CD4-positive, CD25-positive, alpha-beta regulatory T cell (primary cell): ENCODE results near the gene TRAPPC5. TPM values are rescaled to one million over a fixed set of nuclear protein-coding genes. Genes with fewer than 3 reads are reported as not detected.

Experiments used
- ATAC-seq, 2 donors: fragments of 150-1000 bp; cut with Tn5 transposase; one replicate each; pipeline ENCODE4 v1.10.0; 2021; ENCODE audit warnings: low read depth in 2 of 2, moderate number of reproducible peaks in 2 of 2, moderate library complexity in 1 of 2
- DNase-seq, 3 donors: peaks; one replicate each; pipeline versions ENCODE4 v3.0.0 to v3.0.0-alpha.2; 2012 to 2022; ENCODE audit warnings: mixed read lengths in 1 of 3
- H3K27ac ChIP-seq: one replicate; pipeline ENCODE4 v1.7.0; 2013; ENCODE audit warnings: mild to moderate bottlenecking, low read length; ENCODE audit not compliant: insufficient read depth, poor library complexity, severe bottlenecking
- H3K27me3 ChIP-seq: one replicate; pipeline ENCODE4 v1.7.0; 2013; ENCODE audit warnings: low read length; ENCODE audit not compliant: control insufficient read depth, insufficient read depth
- H3K36me3 ChIP-seq: one replicate; pipeline ENCODE4 v1.7.0; 2013; ENCODE audit warnings: mild to moderate bottlenecking, low read length, moderate library complexity; ENCODE audit not compliant: control insufficient read depth, insufficient read depth
- H3K4me1 ChIP-seq: 2 replicates; pipeline ENCODE4 v1.7.0; 2013; ENCODE audit warnings: mild to moderate bottlenecking, low read length; ENCODE audit not compliant: insufficient read depth, control insufficient read depth, poor library complexity, severe bottlenecking
- H3K4me3 ChIP-seq: one replicate; pipeline ENCODE4 v1.7.0; 2013; ENCODE audit warnings: low read depth, mild to moderate bottlenecking, low read length, moderate library complexity
- H3K9me3 ChIP-seq, 2 experiments: 1 replicate in 1 of 2; 2 replicates in 1 of 2; pipeline ENCODE4 v1.7.0; 2013; ENCODE audit warnings: low read length in 2 of 2, mild to moderate bottlenecking in 1 of 2, moderate library complexity in 1 of 2; ENCODE audit not compliant: control insufficient read depth in 2 of 2
- H3K27ac Mint-ChIP-seq, 3 donors: one replicate each; pipeline ENCODE4 v1.8.0; 2020 to 2022; ENCODE audit warnings: mild to moderate bottlenecking in 3 of 3, mixed read lengths in 3 of 3, moderate library complexity in 2 of 3
- H3K27me3 Mint-ChIP-seq: one replicate; pipeline ENCODE4 v1.8.0; 2022; ENCODE audit warnings: mild to moderate bottlenecking, mixed read lengths
- H3K36me3 Mint-ChIP-seq: one replicate; pipeline ENCODE4 v1.8.0; 2020; ENCODE audit warnings: mixed read lengths
- H3K4me1 Mint-ChIP-seq, 4 donors: one replicate each; pipeline ENCODE4 v1.8.0; 2020 to 2022; ENCODE audit warnings: mixed read lengths in 4 of 4, mild to moderate bottlenecking in 1 of 4
- H3K4me3 Mint-ChIP-seq, 4 donors: one replicate each; pipeline ENCODE4 v1.8.0; 2020 to 2022; ENCODE audit warnings: mild to moderate bottlenecking in 4 of 4, mixed read lengths in 4 of 4, moderate library complexity in 3 of 4
- H3K9me3 Mint-ChIP-seq, 7 donors: one replicate each; pipeline ENCODE4 v1.8.0; 2020 to 2022; ENCODE audit warnings: mixed read lengths in 7 of 7, mild to moderate bottlenecking in 3 of 7, moderate library complexity in 2 of 7
- polyA plus RNA-seq, 4 donors: library from polyadenylated mRNA; unstranded; fragments of 300-500 nt; fragmentation: Illumina TruSeq; gene quantifications; one replicate each; pipeline ENCODE4 v1.2.3, GENCODE V29; 2021
- total RNA-seq: library from RNA; stranded (reverse); gene quantifications from one replicate; pipeline ENCODE4 v1.2.3, GENCODE V29; 2022

The TRAPPC5 gene
- total and polyA plus RNA-seq, 5 donors from 2014 or later = 63.9 to 229 (median 180) TPM

DNA sequence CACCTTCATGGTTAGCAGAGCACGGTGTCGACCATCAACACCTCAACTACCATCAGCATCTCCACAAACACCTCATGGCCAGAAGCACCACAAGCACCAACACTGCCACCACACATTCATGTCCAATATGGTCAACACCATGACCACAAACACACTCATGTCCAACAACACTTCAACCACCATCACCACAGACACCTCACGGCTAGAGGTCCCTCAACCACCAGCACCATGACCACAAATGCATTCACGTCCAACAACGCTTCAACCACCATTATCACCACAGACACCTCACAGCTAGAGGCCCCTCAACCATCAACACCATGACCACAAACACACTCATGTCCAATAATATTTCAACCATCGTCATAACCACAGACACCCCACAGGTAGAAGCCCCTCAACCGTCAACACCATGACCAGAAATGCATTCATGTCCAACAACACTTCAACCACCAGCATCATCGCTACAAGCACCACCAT is 10.2 kb downstream of the TRAPPC5 start:
- Histone ChIP-seq H3K27ac (no peak overlapping the region), H3K36me3 (no peaks in the 10 kb centered on the region), H3K9me3 (no peaks in the 10 kb centered on the region), H3K4me3 (no peak overlapping the region), H3K4me1 (no peaks in the 10 kb centered on the region), H3K27me3 (no peaks in the 10 kb centered on the region)
- no peak overlapping the region for H3K27ac Mint-ChIP-seq
- ATAC-seq (no peak), DNase-seq (no peak)
- H3K4me1 Mint-ChIP-seq = no peaks in the 10 kb centered on the region
- H3K9me3 Mint-ChIP-seq = no peaks in the 10 kb centered on the region
- no peak overlapping the region for H3K4me3 Mint-ChIP-seq
- H3K36me3 Mint-ChIP-seq = no peaks in the 10 kb centered on the region
- H3K27me3 Mint-ChIP-seq = no peaks in the 10 kb centered on the region

DNA sequence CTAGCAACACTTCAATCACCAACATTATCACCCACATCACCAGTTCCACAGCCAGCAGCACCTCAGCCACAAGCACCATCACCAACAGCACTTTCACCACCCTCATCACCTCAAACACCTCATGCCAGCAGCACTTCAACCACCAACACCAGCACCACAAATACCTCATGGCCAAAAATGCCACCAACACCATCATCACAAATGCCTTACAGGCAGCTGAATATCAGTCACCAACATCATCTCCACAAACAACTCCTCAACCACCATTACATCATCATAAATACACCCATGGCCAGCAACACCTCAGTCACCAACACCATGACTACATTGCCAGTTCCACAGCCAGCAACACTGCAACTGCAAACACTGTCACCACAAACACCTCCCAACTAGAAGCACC is 10.9 kb downstream of the TRAPPC5 start:
- H3K4me3 ChIP-seq = no peak overlapping the region
- Mint-ChIP-seq H3K4me3 (no peak overlapping the region), H3K4me1 (no peaks in the 10 kb centered on the region), H3K27me3 (no peaks in the 10 kb centered on the region), H3K9me3 (no peaks in the 10 kb centered on the region), H3K27ac (no peak overlapping the region), H3K36me3 (no peaks in the 10 kb centered on the region)
- no peaks in the 10 kb centered on the region for H3K4me1 ChIP-seq
- no peaks in the 10 kb centered on the region for H3K36me3 ChIP-seq
- H3K9me3 ChIP-seq = no peaks in the 10 kb centered on the region
- ATAC-seq (no peak), DNase-seq (no peak)
- H3K27ac ChIP-seq = no peak overlapping the region
- no peaks in the 10 kb centered on the region for H3K27me3 ChIP-seq

DNA sequence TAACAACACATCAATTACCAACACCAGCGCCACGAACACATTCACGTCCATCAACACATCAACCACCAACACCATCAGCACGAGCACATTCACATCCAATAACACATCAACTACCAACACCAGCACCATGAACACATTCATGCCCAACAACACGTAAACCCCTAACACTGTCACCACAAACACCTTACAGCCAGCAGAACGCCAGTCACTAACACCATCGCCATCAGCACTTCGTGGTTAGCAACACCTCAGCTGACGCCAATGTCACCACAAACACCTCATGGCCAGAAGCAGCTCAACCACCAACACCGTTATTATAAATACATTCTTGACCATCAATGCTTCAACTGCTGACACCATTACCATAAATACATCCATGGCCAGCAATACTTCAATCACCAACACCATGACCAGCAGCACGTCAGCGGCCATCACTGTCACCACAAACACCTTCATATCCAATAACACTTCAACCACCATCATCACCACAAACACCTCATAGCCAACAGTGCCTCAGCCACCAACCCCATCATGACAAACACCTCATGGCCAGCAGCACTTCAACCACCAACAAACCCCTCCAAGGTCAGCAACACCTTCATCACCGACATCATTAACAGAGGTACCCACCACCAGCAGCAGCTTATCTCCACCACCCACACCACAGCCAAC is 11.9 kb downstream of the TRAPPC5 start:
- no peak for ATAC-seq
- no peaks in the 10 kb centered on the region for H3K4me1 ChIP-seq
- Mint-ChIP-seq H3K27ac (no peak overlapping the region), H3K9me3 (no peaks in the 10 kb centered on the region), H3K4me3 (no peak overlapping the region), H3K4me1 (no peaks in the 10 kb centered on the region), H3K27me3 (peaks cover 3% of the 10 kb centered on the region), H3K36me3 (no peaks in the 10 kb centered on the region)
- no peak overlapping the region for H3K27ac ChIP-seq
- no peaks in the 10 kb centered on the region for H3K9me3 ChIP-seq
- H3K36me3 ChIP-seq = no peaks in the 10 kb centered on the region
- DNase-seq = no peak
- H3K27me3 ChIP-seq = no peaks in the 10 kb centered on the region
- H3K4me3 ChIP-seq = no peak overlapping the region

DNA sequence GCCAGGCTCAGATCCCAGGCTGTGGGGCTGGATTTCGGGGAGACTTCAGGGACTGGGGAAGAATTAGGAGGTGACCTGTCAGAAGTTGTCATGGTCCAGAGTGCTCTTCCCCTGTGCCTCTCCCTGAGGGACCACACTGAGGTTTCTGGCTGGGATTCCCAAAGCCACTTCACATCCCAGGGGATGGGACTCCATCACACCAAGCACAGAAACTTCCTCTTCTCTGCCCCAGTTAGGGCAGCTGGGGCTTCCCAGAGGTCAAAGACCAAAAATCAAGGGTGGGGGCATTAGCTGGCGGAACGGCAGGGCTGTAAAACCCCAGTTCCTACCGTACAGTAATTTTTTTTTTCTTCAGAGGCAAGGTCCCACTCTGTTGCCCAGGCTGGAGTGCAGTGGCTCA is 13.9 kb downstream of the TRAPPC5 start:
- no peak overlapping the region for H3K27ac ChIP-seq
- Mint-ChIP-seq H3K27ac (peak overlapping the region in 1 of 3 donors; percentile 56), H3K27me3 (peaks cover 10% of the 10 kb centered on the region)

DNA sequence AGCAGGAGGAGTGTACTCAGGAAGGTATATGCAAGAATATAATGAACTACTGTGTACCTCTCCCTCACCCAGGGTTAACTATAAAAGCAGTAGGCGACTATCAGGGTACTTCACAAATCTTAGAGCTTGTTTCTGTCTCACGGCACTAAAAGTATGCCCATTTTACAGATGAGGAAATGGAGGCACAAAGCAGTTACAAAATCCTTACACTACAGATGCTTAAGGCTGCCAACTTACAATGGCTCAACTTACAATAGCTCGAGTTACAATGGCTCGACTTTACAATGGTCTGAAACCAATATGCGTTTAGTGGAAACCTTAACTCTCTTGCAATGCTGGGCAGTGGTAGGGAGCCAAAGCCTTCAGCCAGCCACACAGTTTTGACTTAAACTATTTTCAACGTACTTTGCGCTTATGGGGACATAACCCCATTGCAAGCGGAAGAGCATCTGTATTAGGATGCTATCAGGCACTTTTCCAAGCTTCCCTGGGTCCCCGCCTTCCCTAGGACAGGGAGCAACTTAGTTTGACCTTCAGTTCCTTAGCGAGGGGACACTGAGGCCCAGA is 17.2 kb downstream of the TRAPPC5 start:
- peaks cover 11% of the 10 kb centered on the region for H3K27me3 Mint-ChIP-seq
- H3K27ac Mint-ChIP-seq = no peak overlapping the region
- Histone ChIP-seq H3K9me3 (no peaks in the 10 kb centered on the region), H3K4me3 (no peak overlapping the region), H3K4me1 (no peaks in the 10 kb centered on the region), H3K27ac (no peak overlapping the region), H3K36me3 (no peaks in the 10 kb centered on the region), H3K27me3 (no peaks in the 10 kb centered on the region)
- H3K4me1 Mint-ChIP-seq = peaks cover 0 to 20% (median 8%) of the 10 kb centered on the region in 4 donors
- DNase-seq (no peak), ATAC-seq (no peak)
- no peaks in the 10 kb centered on the region for H3K36me3 Mint-ChIP-seq
- no peaks in the 10 kb centered on the region for H3K9me3 Mint-ChIP-seq
- no peak overlapping the region for H3K4me3 Mint-ChIP-seq

More for the DNA sequence above, 13.9 kb downstream of the TRAPPC5 start:
- Histone ChIP-seq H3K9me3 (no peaks in the 10 kb centered on the region), H3K4me3 (no peak overlapping the region), H3K27me3 (no peaks in the 10 kb centered on the region), H3K36me3 (no peaks in the 10 kb centered on the region), H3K4me1 (no peaks in the 10 kb centered on the region)
- Mint-ChIP-seq H3K4me1 (peaks cover 0 to 8% (median 4%) of the 10 kb centered on the region in 4 donors), H3K36me3 (no peaks in the 10 kb centered on the region), H3K4me3 (no peak overlapping the region), H3K9me3 (no peaks in the 10 kb centered on the region)
- no peak for DNase-seq
- no peak for ATAC-seq

DNA sequence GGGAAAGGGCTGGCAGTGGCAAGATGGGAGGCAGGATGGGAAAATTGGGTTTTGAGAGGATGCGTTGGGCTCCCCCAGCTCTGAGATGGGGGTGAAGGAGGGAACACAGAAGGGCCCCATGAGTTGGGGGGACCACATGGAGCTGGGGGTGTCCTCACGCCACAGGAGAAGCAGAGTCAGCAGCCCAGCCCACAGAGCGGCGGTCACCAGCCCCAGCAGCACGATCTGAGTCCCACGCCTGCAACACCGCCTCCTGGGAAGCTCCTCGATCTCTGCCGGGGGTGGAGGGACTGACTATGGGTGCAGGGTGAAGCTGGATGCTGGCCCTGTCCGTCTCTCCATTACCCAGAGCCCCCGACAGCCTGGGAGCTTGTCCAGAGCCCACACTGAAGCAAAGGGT is 17.9 kb downstream of the TRAPPC5 start:
- H3K27ac ChIP-seq = no peak overlapping the region
- no peak overlapping the region for H3K27ac Mint-ChIP-seq
- H3K36me3 Mint-ChIP-seq = no peaks in the 10 kb centered on the region
- H3K9me3 ChIP-seq = no peaks in the 10 kb centered on the region
- H3K4me3 Mint-ChIP-seq = no peak overlapping the region
- peaks cover 11% of the 10 kb centered on the region for H3K27me3 Mint-ChIP-seq
- no peak for ATAC-seq
- no peaks in the 10 kb centered on the region for H3K36me3 ChIP-seq
- H3K4me1 Mint-ChIP-seq = peaks cover 0 to 25% (median 10%) of the 10 kb centered on the region in 4 donors
- no peak for DNase-seq
- H3K27me3 ChIP-seq = no peaks in the 10 kb centered on the region
- H3K4me3 ChIP-seq = no peak overlapping the region
- H3K9me3 Mint-ChIP-seq = no peaks in the 10 kb centered on the region
- no peaks in the 10 kb centered on the region for H3K4me1 ChIP-seq

DNA sequence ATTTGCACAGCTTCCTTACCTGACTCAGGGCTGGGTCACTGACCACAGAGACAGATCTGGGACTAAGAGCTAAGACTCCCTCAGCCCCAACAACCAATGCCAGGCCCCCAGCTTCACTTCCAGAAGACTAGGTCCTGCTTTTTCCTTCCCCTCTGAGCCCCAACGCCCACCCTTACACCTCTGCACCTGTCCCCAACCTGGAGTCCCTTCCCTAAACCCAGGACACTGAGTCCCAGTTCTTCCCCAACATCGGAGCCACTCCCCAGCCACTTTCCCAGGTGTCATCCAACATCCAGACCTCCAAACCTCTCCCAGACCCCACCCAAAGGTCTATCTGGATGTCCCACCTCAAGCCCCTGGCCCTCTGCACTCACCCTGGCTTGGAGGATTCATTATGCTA is 18.4 kb downstream of the TRAPPC5 start:
- no peaks in the 10 kb centered on the region for H3K36me3 Mint-ChIP-seq
- H3K27me3 Mint-ChIP-seq = peaks cover 11% of the 10 kb centered on the region
- no peaks in the 10 kb centered on the region for H3K36me3 ChIP-seq
- H3K27me3 ChIP-seq = no peaks in the 10 kb centered on the region
- ATAC-seq (no peak), DNase-seq (no peak)
- H3K4me1 Mint-ChIP-seq = peaks cover 0 to 29% (median 10%) of the 10 kb centered on the region in 4 donors
- H3K4me3 Mint-ChIP-seq = no peak overlapping the region
- H3K9me3 ChIP-seq = no peaks in the 10 kb centered on the region
- peak overlapping the region in 2 of 3 donors; percentile 42 to 69 for H3K27ac Mint-ChIP-seq
- H3K27ac ChIP-seq = no peak overlapping the region
- no peaks in the 10 kb centered on the region for H3K4me1 ChIP-seq
- H3K9me3 Mint-ChIP-seq = no peaks in the 10 kb centered on the region
- H3K4me3 ChIP-seq = no peak overlapping the region
